ENCODE measurements around the gene ACAN. TPM values are rescaled to one million over a fixed set of nuclear protein-coding genes. Genes with fewer than 3 reads are reported as not detected.

The ACAN gene
- total RNA-seq, 1 experiment from 2014 or later: 0.50 TPM

- TF ChIP-seq CTCF (conservative IDR thresholded peaks at IDR 0.05): no peak
- peaks cover 9 to 11% of the 10 kb centered on the region in 2 experiments for H3K4me1 Mint-ChIP-seq
Observed at GRCh38 chr15:88872106-88872505, 68.9 kb downstream of the ACAN start.

More at GRCh38 chr15:88872106-88872505, 68.9 kb downstream of the ACAN start:
- no peaks in the 10 kb centered on the region for H3K79me2 ChIP-seq (ENCODE audit: insufficient read depth, low read length)
- no peak overlapping the region for H3K18ac ChIP-seq (ENCODE audit: insufficient read length, low read depth, low read length)
- no peak overlapping the region for H2AK5ac ChIP-seq (ENCODE audit: insufficient read length, low read length)
- H4K20me1 ChIP-seq (ENCODE audit: control insufficient read depth, insufficient read depth, insufficient read length): peaks cover 2% of the 10 kb centered on the region
- Mint-ChIP-seq H3K9me3 (peaks cover 0 to 6% of the 10 kb centered on the region in 2 experiments; a peak in 3 of 5 replicates), H3K36me3 (ENCODE audit: insufficient read depth in 1 of 3, low read depth in 3 of 3) (peaks cover 8 to 17% (median 16%) of the 10 kb centered on the region in 3 experiments; a peak in 6 of 7 replicates), H3K27me3 (ENCODE audit: low read depth) (peaks cover 27% of the 10 kb centered on the region), H3K27ac (peak overlapping the region in 1 of 3 experiments; percentile 62; a peak in 1 of 7 replicates), H3K4me3 (no peak overlapping the region)
- no peaks in the 10 kb centered on the region; the same call in 1 of the 2 replicates for H3K4me1 ChIP-seq (ENCODE audit: insufficient read depth, low read length)
- no peaks in the 10 kb centered on the region for H3K27me3 ChIP-seq (ENCODE audit: insufficient read depth, low read length)
- no peak overlapping the region for H2BK120ac ChIP-seq (ENCODE audit: low read depth, low read length, poor library complexity, severe bottlenecking)
- H4K8ac ChIP-seq (replicated peaks; ENCODE audit: insufficient read length, low read depth, low read length): no peak overlapping the region
- H4K5ac ChIP-seq (ENCODE audit: insufficient read length, low read depth, low read length): no peak overlapping the region
- no peak overlapping the region for H3K27ac ChIP-seq (ENCODE audit: insufficient read length, low read depth, low read length)
- H2BK15ac ChIP-seq (ENCODE audit: low read depth, low read length): no peak overlapping the region
- H3K9ac ChIP-seq (ENCODE audit: extremely low read depth, insufficient read length, low read length): no peak overlapping the region
- WGBS (ENCODE audit: extremely low coverage, insufficient read length, low lambda C conversion rate): no CpG with 5 or more reads among the region's 6 CpGs
- no peak overlapping the region for H2BK5ac ChIP-seq (ENCODE audit: insufficient read length, low read length)
- no peak overlapping the region for H2AFZ ChIP-seq (ENCODE audit: low read length)
- no peaks in the 10 kb centered on the region for H3K9me3 ChIP-seq (ENCODE audit: control insufficient read depth, low read depth, low read length)
- DNase-seq: no peak
- H2BK12ac ChIP-seq (ENCODE audit: insufficient read length, low read depth, low read length): no peak overlapping the region
- no peak overlapping the region for H3K4me2 ChIP-seq (ENCODE audit: insufficient read depth, insufficient read length, low read length)
- no peak overlapping the region for H3K14ac ChIP-seq (ENCODE audit: insufficient read depth, low read length)
- H2BK20ac ChIP-seq (ENCODE audit: low read depth, low read length, poor library complexity, severe bottlenecking): no peak overlapping the region
- H3K4ac ChIP-seq (ENCODE audit: low read depth, low read length): no peak overlapping the region
- H3T11ph ChIP-seq (ENCODE audit: low read length): no peak overlapping the region
- no peaks in the 10 kb centered on the region for H3K23me2 ChIP-seq (ENCODE audit: insufficient read length, low read depth, low read length, poor library complexity, severe bottlenecking)
- H3K23ac ChIP-seq (ENCODE audit: insufficient read length, low read depth, low read length): no peak overlapping the region
- no peak overlapping the region for H4K91ac ChIP-seq (ENCODE audit: insufficient read length, low read depth, low read length)
- H3K79me1 ChIP-seq (ENCODE audit: insufficient read depth, low read depth, low read length, poor library complexity, severe bottlenecking): no peaks in the 10 kb centered on the region
- H3K56ac ChIP-seq (ENCODE audit: insufficient read length, low read depth, low read length): no peak overlapping the region
